D721Med (cell line): ENCODE measurements around the gene USB1.

Experiments
- DNase-seq: peaks from one replicate; pipeline ENCODE4 v3.0.0; 2011; ENCODE audit warnings: low spot score; ENCODE audit not compliant: insufficient read length
- FAIRE-seq: peaks from 2 replicates; lab custom pipeline; 2011; peaks lifted over from hg19 to GRCh38; lab: Jason Lieb, UNC
- CTCF ChIP-seq: IDR thresholded peaks from 2 replicates; pipeline ENCODE4 v1.5.1; 2012; ENCODE audit warnings: mild to moderate bottlenecking, control low read depth; ENCODE audit not compliant: insufficient read depth; ENCODE audit errors: missing control alignments

Gene USB1

GRCh38 chr16:57994778-57995177, 6.4 kb upstream of the USB1 start:
- peak; percentile 37 for DNase-seq
- no peak for FAIRE-seq
- peak; percentile 29 for TF ChIP-seq CTCF

GRCh38 chr16:57995721-57996405, 5.3 kb upstream of the USB1 start:
- TF ChIP-seq CTCF, result no peak
- DNase-seq (no peak), FAIRE-seq (no peak)

- DNase-seq (no peak), FAIRE-seq (no peak)
- no peak for TF ChIP-seq CTCF
These were observed 4.6 kb upstream of the USB1 start for GRCh38 chr16:57996406-57997175.

DNA sequence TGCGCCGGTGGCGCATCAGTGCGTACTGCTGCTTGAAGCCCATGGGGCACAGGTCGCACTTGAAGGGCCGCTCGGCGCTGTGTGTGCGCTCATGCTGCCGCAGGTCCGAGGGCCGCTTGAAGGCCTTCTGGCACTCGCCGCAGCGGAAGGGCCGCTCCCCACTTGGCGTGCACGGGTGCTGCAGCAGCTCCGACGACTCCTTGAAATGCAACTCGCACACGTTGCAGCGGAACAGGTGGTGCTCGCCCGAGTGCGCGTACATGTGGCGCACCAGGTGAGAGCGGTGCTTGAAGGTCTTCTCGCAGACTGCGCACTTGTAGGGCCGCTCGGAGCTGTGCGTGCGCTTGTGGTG, 4.1 kb upstream of the USB1 start:
- no peak for TF ChIP-seq CTCF
- no peak for FAIRE-seq
- DNase-seq, result no peak

- DNase-seq (no peak), FAIRE-seq (no peak)
- no peak for TF ChIP-seq CTCF
These were observed 3.5 kb upstream of the USB1 start for GRCh38 chr16:57997528-57998265.

DNA sequence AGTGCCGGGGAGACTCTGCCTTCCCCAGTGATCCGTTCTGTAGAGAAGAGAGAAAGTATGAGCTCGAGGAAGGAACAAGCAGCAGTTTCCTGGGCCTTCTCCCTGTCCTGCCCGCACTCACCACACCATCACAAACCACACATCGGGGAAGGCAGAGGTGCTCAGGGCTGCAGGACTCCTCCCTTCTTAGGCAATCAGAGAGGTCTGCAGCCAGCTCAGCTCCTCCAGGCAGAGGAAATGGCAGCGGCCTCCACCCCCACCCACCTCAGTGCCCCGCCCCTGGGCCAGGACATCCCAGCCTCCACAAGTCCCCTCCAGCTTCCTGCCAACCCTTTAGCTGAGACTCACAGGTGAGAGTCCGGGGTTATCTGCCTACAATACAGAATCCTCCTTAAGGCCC, 2.7 kb upstream of the USB1 start:
- TF ChIP-seq CTCF, result no peak
- FAIRE-seq, result no peak
- no peak for DNase-seq
